Measurements from ENCODE around the gene C3. TPM values are rescaled to one million over a fixed set of nuclear protein-coding genes. Genes with fewer than 3 reads are reported as not detected.

Gene C3
- total and polyA plus RNA-seq, 2 of the 13 experiments (the other 11 are each of a cell fraction or from before 2014, with no cell fraction given) = 1,455 to 6,272 TPM

- TF ChIP-seq ZNF589 (CRISPR knock-in tag; conservative IDR thresholded peaks at IDR 0.05) = 0 out of 2 replicates have a peak, but pooled peaks have one; percentile 33
- TF ChIP-seq HBP1 (CRISPR knock-in tag; IDR thresholded peaks at IDR 0.05; ENCODE audit: low read depth) = peak; percentile 90
- peak; percentile 70 for TF ChIP-seq CBX1 (IDR thresholded peaks at IDR 0.05; ENCODE audit: low read depth)
- TF ChIP-seq SOX5 (CRISPR knock-in tag; IDR thresholded peaks at IDR 0.05; ENCODE audit: borderline replicate concordance) = peak; percentile 83
- TF ChIP-seq NFIC (IDR thresholded peaks at IDR 0.05; ENCODE audit: low read length) = peak; percentile 73
- TF ChIP-seq GPN1 (CRISPR knock-in tag; IDR thresholded peaks at IDR 0.05; ENCODE audit: borderline replicate concordance) = peak; percentile 76; the same call in 1 of the 2 replicates
- TF ChIP-seq ZFP91 (CRISPR knock-in tag; IDR thresholded peaks at IDR 0.05; ENCODE audit: borderline replicate concordance) = peak; percentile 85
- TF ChIP-seq RAD21 (CRISPR knock-in tag; IDR thresholded peaks at IDR 0.05) = peak; percentile 64
- TF ChIP-seq ZBTB33 (CRISPR knock-in tag; IDR thresholded peaks at IDR 0.05) = peak; percentile 38; the same call in 1 of the 2 replicates
- TF ChIP-seq CSRNP1 (CRISPR knock-in tag; IDR thresholded peaks at IDR 0.05) = no peak
- TF ChIP-seq REST (IDR thresholded peaks at IDR 0.05; ENCODE audit: borderline replicate concordance in 1 of 2, low read depth in 1 of 2, low read length in 2 of 2) = peak in 1 of 2 experiments; percentile 64; a peak in 1 of 4 replicates
- TF ChIP-seq ARNTL (CRISPR knock-in tag; IDR thresholded peaks at IDR 0.05) = peak; percentile 77; the same call in 1 of the 2 replicates
- no peak; the same call in 1 of the 2 replicates for TF ChIP-seq ZSCAN31 (CRISPR knock-in tag; IDR thresholded peaks at IDR 0.05; ENCODE audit: low read depth)
- no peak for TF ChIP-seq RNF2 (conservative IDR thresholded peaks at IDR 0.05; ENCODE audit: low read depth)
- TF ChIP-seq ZNF710 (CRISPR knock-in tag; IDR thresholded peaks at IDR 0.05; ENCODE audit: borderline replicate concordance) = peak; percentile 79; the same call in 1 of the 2 replicates
Measured at GRCh38 chr19:6720369-6721137, at the start of gene C3 (continued).
